GM20000 (cell line): ENCODE measurements around the gene KREMEN1.
A peak's percentile ranks its signal among the peaks of the same experiment; 100 is the strongest.

ENCODE experiments used
- DNase-seq: peaks from one replicate; pipeline ENCODE4 v3.0.0; 2012; ENCODE audit warnings: low spot score
- CTCF ChIP-seq: IDR thresholded peaks from 2 replicates; pipeline ENCODE4 v1.5.1; 2012; ENCODE audit warnings: mild to moderate bottlenecking, control low read depth; ENCODE audit errors: extremely low read depth, missing control alignments

Gene KREMEN1

DNA sequence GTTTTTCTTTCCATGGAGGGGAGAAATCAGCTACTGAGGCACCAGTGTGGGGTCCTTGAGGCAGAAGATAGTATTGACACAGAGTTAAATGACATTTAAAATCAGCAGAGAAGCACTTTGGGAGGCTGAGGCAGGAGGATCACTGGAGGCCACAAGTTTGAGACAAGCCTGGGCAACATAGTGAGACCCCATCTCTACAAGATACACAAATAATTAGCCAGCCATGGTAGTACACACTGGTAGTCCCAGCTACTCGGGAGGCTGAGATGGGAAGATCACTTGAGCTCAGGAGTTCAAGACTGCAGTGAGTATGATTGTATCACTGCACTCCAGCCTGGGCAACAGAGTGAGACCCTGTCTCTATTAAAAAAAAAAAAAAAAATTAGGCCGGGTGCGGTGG, 38.1 kb downstream of the KREMEN1 start:
- TF ChIP-seq CTCF, result no peak

GRCh38 chr22:29112121-29112520, 39.3 kb downstream of the KREMEN1 start:
- DNase-seq, result no peak
- TF ChIP-seq CTCF, result peak; percentile 4

More for the DNA sequence above, 38.1 kb downstream of the KREMEN1 start:
- no peak for DNase-seq

DNA sequence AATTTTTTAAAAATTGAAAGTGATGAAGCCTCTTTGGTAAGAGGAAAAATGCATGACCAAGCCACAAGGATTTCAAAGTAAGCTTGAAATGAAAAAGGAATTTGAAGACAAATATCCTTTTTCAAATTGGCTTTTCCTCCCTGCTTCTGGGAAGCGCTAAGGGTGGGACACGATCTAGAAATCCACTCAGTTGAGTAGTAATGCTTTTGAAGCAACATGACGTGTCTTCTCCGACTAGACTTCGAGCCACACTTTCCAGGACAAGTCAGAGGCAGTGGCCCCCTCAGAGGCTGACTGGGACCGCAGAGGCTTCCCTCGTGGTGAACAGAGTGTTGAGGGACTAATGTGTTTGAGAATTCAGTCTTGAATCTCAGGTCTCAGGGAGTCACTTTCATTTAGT, 39.8 kb downstream of the KREMEN1 start:
- no peak for DNase-seq
- no peak for TF ChIP-seq CTCF

DNA sequence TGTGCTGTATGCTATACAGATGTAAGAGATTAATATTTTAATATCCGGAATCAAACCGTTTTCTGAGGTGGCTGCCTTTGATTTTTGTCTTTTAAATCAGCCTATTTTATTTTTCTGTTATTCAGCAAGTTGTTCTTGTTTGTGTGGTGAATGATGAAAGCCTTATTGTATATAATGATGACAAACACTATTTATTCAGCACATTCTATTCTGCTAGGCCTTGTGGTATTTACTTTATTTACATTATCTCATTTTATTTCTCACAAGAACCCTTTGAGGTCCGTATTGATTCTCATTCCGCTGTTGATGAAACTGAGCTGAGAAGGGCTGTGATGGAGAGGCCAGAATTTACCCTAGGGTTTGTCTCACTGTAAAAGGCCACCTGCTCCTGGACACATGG, 40.5 kb downstream of the KREMEN1 start:
- no peak for TF ChIP-seq CTCF
- DNase-seq, result no peak

DNA sequence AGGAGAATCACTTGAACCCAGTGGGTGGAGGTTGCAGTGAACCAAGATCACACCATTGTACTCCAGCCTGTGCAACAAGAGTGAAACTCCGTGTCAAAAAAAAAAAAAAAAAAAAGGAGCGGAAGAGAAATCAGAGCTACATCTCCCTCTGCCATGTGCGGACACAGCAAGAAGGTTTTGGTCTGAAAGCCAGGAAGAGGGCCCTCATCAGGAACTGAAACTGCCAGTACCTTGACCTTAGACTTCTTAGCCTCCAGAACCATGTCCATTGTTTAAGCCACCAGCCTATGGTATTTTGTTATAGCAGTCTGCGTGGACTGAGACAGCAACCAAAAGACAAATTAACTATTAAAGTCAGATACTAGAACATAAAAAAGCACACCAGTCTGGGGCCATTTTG, 41.6 kb downstream of the KREMEN1 start:
- TF ChIP-seq CTCF, result no peak

DNA sequence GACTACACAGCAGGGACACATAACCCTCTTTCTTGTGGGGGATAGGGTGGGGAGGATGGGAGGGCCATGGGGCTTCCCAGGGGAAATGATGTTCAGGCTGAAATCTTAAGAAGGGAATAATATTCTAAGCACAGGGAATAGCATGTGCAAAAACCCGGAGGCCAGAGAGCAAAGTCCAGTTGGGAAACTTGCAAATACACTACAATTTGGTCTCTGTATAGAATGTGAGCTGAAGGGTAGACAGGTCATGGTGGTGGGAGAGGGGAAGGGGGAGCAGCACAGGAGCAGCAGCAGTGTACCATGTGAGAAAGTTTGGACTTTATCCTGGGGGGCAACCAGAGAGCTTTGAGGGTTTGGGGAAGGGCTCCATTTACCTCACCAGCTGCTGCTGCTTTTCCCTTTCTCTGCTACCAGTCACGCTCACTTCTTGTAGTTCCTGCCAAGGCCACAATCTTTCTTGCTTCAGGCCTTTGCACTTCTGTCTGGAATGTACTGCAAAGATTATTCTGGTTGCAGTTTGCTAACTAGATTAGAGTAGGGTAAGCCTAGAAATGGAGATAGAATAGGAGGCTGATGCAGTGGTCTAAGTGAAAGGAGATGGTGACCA, 43.0 kb downstream of the KREMEN1 start:
- DNase-seq, result no peak
- TF ChIP-seq CTCF, result no peak

More for the DNA sequence above, 41.6 kb downstream of the KREMEN1 start:
- no peak for DNase-seq

GRCh38 chr22:29116397-29117123, 43.7 kb downstream of the KREMEN1 start:
- DNase-seq, result no peak
- no peak for TF ChIP-seq CTCF
